T-cell (primary cell): Measurements from ENCODE around the gene FSD2. TPM values are rescaled to one million over a fixed set of nuclear protein-coding genes. Genes with fewer than 3 reads are reported as not detected.

Source experiments
- ATAC-seq, 4 experiments: fragments of 200-7000 bp in 3 of 4; fragments of 150-1000 bp in 1 of 4; cut with Tn5 transposase; replicated peaks in 1 of 4; 1 replicate in 3 of 4; 2 replicates in 1 of 4; pipeline ENCODE4 v1.10.0; 2021; ENCODE audit warnings: moderate library complexity in 3 of 4, mild to moderate bottlenecking in 2 of 4, moderate number of reproducible peaks in 1 of 4
- CTCF ChIA-PET, 2 donors: fragments of 300-600 bp; sonication (Branson Sonifier 250); formaldehyde crosslinking; loops; one replicate each; lab custom pipeline; 2022; ENCODE audit warnings: antibody characterized with exemption in 2 of 2; lab: Charles Lee
- POLR2A ChIA-PET, 2 donors: fragments of 300-600 bp; sonication (Branson Sonifier 250); formaldehyde crosslinking; loops; one replicate each; lab custom pipeline; 2022; ENCODE audit warnings: antibody characterized with exemption in 2 of 2; lab: Charles Lee
- DNase-seq, 35 experiments: peaks; one replicate each; pipeline versions ENCODE4 v3.0.0 to v3.0.0-alpha.2; 2013 to 2023
- H3K27ac ChIP-seq: one replicate; pipeline ENCODE4 v1.5.1; 2013; ENCODE audit warnings: low read length
- H3K27me3 ChIP-seq, 2 experiments: replicated peaks in 1 of 2; 1 replicate in 1 of 2; 2 replicates in 1 of 2; pipeline versions ENCODE4 v1.6.1 to v1.7.0; 2013; ENCODE audit warnings: low read length in 1 of 2, mixed read lengths in 1 of 2; ENCODE audit not compliant: control insufficient read depth in 2 of 2, insufficient read depth in 2 of 2; ENCODE audit errors: extremely low read depth in 1 of 2
- H3K36me3 ChIP-seq, 2 donors: 1 replicate in 1 of 2; 2 replicates in 1 of 2; pipeline versions ENCODE4 v1.6.1 to v1.7.0; 2013; ENCODE audit warnings: low read length in 1 of 2; ENCODE audit not compliant: control insufficient read depth in 2 of 2, insufficient read depth in 1 of 2; ENCODE audit errors: extremely low read depth in 1 of 2
- H3K4me1 ChIP-seq, 2 experiments: 1 replicate in 1 of 2; 2 replicates in 1 of 2; pipeline versions ENCODE4 v1.6.1 to v1.7.0; 2013; ENCODE audit warnings: low read length in 2 of 2, mixed read lengths in 1 of 2; ENCODE audit not compliant: insufficient read depth in 2 of 2, control insufficient read depth in 1 of 2; ENCODE audit errors: extremely low read depth in 1 of 2
- H3K4me3 ChIP-seq, 2 donors: 1 replicate in 1 of 2; 2 replicates in 1 of 2; pipeline versions ENCODE4 v1.5.1 to v1.7.0; 2013; ENCODE audit warnings: mild to moderate bottlenecking in 2 of 2, low read length in 1 of 2, moderate library complexity in 1 of 2; ENCODE audit not compliant: control insufficient read depth in 1 of 2; ENCODE audit errors: extremely low read depth in 1 of 2
- H3K9me3 ChIP-seq: 2 replicates; pipeline ENCODE4 v1.7.0; 2013
- H3K27ac Mint-ChIP-seq, 2 donors: one replicate each; pipeline ENCODE4 v1.8.0; 2020 to 2021; ENCODE audit warnings: mild to moderate bottlenecking in 2 of 2, mixed read lengths in 2 of 2
- H3K27me3 Mint-ChIP-seq, 2 donors: one replicate each; pipeline ENCODE4 v1.8.0; 2021 to 2022; ENCODE audit warnings: mixed read lengths in 2 of 2
- H3K36me3 Mint-ChIP-seq: one replicate; pipeline ENCODE4 v1.8.0; 2021; ENCODE audit warnings: mixed read lengths
- H3K4me1 Mint-ChIP-seq, 3 donors: one replicate each; pipeline ENCODE4 v1.8.0; 2020 to 2022; ENCODE audit warnings: mixed read lengths in 3 of 3, mild to moderate bottlenecking in 1 of 3
- H3K4me3 Mint-ChIP-seq, 3 donors: one replicate each; pipeline ENCODE4 v1.8.0; 2020 to 2022; ENCODE audit warnings: mild to moderate bottlenecking in 3 of 3, mixed read lengths in 3 of 3, moderate library complexity in 3 of 3
- H3K9me3 Mint-ChIP-seq, 3 donors: one replicate each; pipeline ENCODE4 v1.8.0; 2020 to 2022; ENCODE audit warnings: mixed read lengths in 3 of 3
- WGBS: methylation state at CpG from one replicate; pipeline ENCODE4 v1.1.5; 2013; ENCODE audit warnings: missing lambda C conversion rate; ENCODE audit not compliant: insufficient coverage; 5-methylcytosine and 5-hydroxymethylcytosine counted together
- total RNA-seq, 35 experiments: library from RNA in 6 of 35; stranded (reverse) in 6 of 35; fragments of 120-200 nt in 1 of 35; gene quantifications; one replicate each; pipeline versions ENCODE4 v1.2.1 to v1.2.4 and lab custom pipeline; 2013 to 2026

The FSD2 gene
- total RNA-seq, 5 donors from 2014 or later (not counting 1 experiment from before 2014, with no cell fraction given), result not detected

DNA sequence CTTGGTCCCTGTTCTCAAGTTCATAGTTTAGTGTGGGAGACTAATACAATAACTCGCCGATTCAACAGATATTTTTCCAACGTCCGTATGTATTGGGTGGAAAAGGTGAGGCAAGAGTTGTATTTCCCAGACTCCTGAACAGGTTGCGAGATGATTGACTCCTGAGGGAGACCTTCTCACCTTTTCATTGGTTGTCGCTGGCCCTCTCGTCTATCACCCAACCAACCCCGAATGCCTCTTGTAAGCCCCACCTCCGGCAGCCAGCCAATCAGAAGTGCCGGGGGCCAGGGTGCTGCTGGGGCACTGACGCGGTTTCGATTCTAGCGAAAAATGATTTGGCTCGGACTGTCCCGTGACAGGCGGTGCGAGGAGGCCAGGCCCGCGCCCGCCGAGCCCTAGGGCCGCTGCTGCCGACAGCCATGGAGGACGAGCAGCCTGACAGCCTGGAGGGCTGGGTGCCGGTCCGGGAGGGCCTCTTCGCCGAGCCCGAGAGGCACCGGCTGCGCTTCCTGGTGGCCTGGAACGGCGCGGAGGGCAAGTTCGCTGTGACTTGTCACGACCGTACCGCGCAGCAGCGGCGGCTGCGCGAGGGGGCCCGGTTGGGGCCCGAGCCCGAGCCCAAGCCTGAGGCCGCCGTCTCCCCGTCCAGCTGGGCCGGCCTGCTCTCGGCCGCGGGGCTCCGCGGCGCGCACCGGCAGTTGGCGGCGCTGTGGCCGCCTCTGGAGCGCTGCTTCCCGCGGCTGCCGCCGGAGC is 3.6 kb upstream of the FSD2 start, which contains the start of gene WHAMM:
TSS of gene WHAMM (plus strand) at position 321 of the 753 bp plus-strand sequence. CDS start at position 420, 99 bp downstream.
- H3K27ac Mint-ChIP-seq, result peak within 1 kb of the TSS; percentile 92 to 97
- Histone ChIP-seq H3K27me3 (no peaks in the 10 kb centered on the region), H3K9me3 (no peaks in the 10 kb centered on the region), H3K4me1 (peaks cover 12 to 24% of the 10 kb centered on the region in 2 experiments), H3K4me3 (peak within 1 kb of the TSS; percentile 71 to 82), H3K36me3 (peaks cover 0 to 19% of the 10 kb centered on the region in 2 donors), H3K27ac (peak within 1 kb of the TSS; percentile 97)
- ATAC-seq, result peak; percentile 92 to 94 (median 92)
- no peaks in the 10 kb centered on the region for H3K9me3 Mint-ChIP-seq
- peaks cover 18% of the 10 kb centered on the region for H3K36me3 Mint-ChIP-seq
- no peaks in the 10 kb centered on the region for H3K27me3 Mint-ChIP-seq
- H3K4me1 Mint-ChIP-seq, result peaks cover 36 to 41% (median 37%) of the 10 kb centered on the region in 3 donors
- DNase-seq, result peak; percentile 86 to 98 (median 95)
- ChIA-PET POLR2A (interaction anchor here in 1 of 2 donors (0.6 kb wide), 1 partner anchor 59 kb away, joined by 3 read pairs; no protein-coding TSS in a partner anchor), CTCF (interaction anchor here in 1 of 2 donors (0.7 to 2.2 kb wide), 3 partner anchors 59 to 271 kb away, joined by 3 to 13 read pairs (median 3); no protein-coding TSS in a partner anchor)
- H3K4me3 Mint-ChIP-seq, result peak within 1 kb of the TSS; percentile 90 to 95 (median 91)
- under 1% methylated on average over 63 of the region's 67 CpGs for WGBS

DNA sequence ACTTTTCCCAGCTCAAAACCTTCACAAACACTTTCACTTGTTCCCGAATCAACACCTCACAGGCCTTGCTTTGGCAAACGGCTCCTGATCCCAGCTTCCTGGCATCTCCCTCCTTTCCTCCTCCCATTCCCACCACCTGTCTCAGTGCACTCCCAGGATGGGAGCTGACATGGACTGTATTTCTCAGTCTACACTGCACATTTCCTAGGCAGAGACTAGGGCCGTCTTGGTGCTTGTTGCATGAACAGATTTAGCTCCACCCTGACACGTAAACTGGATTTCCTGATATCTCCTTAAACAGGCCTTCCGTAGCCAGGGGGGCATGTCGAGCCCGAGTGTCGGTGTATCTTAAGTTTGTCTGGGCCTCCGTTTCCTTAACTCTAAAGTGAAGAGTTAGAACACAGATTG is 2.8 kb upstream of the FSD2 start:
- ChIA-PET POLR2A (interaction anchor here in 1 of 2 donors (0.6 kb wide), 1 partner anchor 259 kb away, joined by 3 read pairs; no protein-coding TSS in a partner anchor), CTCF (interaction anchor here in 1 of 2 donors (1.1 kb wide), 1 partner anchor 271 kb away, joined by 3 read pairs; no protein-coding TSS in a partner anchor)
- H3K4me1 Mint-ChIP-seq, result peaks cover 29 to 34% (median 30%) of the 10 kb centered on the region in 3 donors
- peak overlapping the region in 1 of 2 donors; percentile 88 for H3K27ac Mint-ChIP-seq
- H3K4me3 Mint-ChIP-seq, result peak overlapping the region; percentile 15 to 91 (median 80)
- H3K4me3 ChIP-seq, result no peak overlapping the region
- H3K9me3 ChIP-seq, result no peaks in the 10 kb centered on the region
- 80% methylated on average over 3 of the region's 9 CpGs for WGBS
- peaks cover 12 to 23% of the 10 kb centered on the region in 2 experiments for H3K4me1 ChIP-seq
- no peak for ATAC-seq
- H3K36me3 ChIP-seq, result peaks cover 0 to 10% of the 10 kb centered on the region in 2 donors
- no peaks in the 10 kb centered on the region for H3K27me3 ChIP-seq
- H3K36me3 Mint-ChIP-seq, result peaks cover 11% of the 10 kb centered on the region
- H3K27ac ChIP-seq, result peak overlapping the region; percentile 91
- peaks cover 0 to 2% of the 10 kb centered on the region in 2 donors for H3K27me3 Mint-ChIP-seq
- no peaks in the 10 kb centered on the region for H3K9me3 Mint-ChIP-seq
- no peak for DNase-seq

DNA sequence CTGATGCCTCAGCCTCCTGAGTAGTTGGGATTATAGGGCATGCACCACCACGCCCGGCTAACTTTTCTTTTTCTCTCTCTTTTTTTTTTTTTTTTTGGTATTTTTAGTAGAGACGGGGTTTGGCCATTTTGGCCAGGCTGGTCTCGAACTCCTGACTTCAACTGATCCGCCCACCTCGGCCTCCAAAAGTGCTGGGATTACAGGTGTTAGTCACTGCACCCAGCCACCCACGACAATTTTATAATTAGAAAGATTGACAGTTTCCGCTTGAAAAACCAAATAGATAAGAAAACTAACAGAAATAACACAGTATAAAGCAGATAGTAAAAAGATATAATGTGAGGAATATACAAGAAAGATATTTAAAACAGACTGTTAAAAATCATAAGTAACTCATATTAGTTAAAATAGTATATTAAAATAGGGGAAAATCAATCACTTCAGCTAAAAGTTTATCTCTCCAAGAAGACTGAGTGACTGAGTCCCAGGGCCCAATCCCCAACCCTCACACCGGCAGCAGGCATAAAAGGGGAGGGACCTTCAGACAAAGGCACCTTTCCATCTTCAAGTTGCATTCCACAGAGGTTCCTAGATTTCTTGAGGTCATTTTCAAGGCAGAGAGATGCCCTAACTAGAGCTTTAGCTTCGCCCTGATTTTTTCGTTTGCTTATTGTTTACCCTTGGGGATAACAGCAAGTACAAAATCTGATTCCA is 2.2 kb upstream of the FSD2 start:
- peak overlapping the region in 1 of 3 donors; percentile 15 for H3K4me3 Mint-ChIP-seq
- CTCF ChIA-PET, result no interaction called here

DNA sequence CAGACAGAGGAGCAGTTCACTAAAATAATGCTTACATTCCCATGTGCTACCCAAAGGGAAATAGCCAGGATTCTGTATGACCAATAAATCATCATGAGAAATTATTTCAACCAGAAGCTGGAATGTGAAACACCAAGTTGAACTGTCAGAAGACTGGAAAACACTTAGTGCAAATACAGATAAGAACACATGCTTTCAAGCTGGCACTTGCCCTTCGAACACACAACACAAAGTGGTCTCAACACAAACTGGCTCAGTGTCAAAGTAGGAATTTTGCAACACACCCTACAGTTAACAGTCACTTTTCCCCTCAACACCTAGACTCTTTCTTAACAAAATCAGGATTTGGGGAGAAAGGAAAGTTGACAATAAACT is 1.3 kb downstream of the FSD2 start:
- H3K36me3 Mint-ChIP-seq, result no peaks in the 10 kb centered on the region
- no peak overlapping the region for H3K27ac Mint-ChIP-seq
- DNase-seq, result no peak
- Histone ChIP-seq H3K27ac (no peak overlapping the region), H3K4me3 (no peak overlapping the region), H3K27me3 (peaks cover 0 to 28% of the 10 kb centered on the region in 2 experiments), H3K36me3 (no peaks in the 10 kb centered on the region), H3K4me1 (peaks cover 2 to 8% of the 10 kb centered on the region in 2 experiments), H3K9me3 (no peaks in the 10 kb centered on the region)
- ChIA-PET CTCF (no interaction called here), POLR2A (interaction anchor here in 1 of 2 donors (0.5 kb wide), 1 partner anchor 9 kb away, joined by 5 read pairs; no protein-coding TSS in a partner anchor)
- peaks cover 10% of the 10 kb centered on the region in 3 donors for H3K4me1 Mint-ChIP-seq
- WGBS, result 75% methylated on average over 1 of the region's 1 CpG
- H3K9me3 Mint-ChIP-seq, result no peaks in the 10 kb centered on the region
- ATAC-seq, result no peak
- no peak overlapping the region for H3K4me3 Mint-ChIP-seq
- H3K27me3 Mint-ChIP-seq, result peaks cover 16 to 24% of the 10 kb centered on the region in 2 donors

More for the DNA sequence above, 2.2 kb upstream of the FSD2 start:
- ATAC-seq, result no peak
- Mint-ChIP-seq H3K27me3 (peaks cover 0 to 5% of the 10 kb centered on the region in 2 donors), H3K27ac (no peak overlapping the region), H3K9me3 (no peaks in the 10 kb centered on the region), H3K4me1 (peaks cover 28 to 33% (median 30%) of the 10 kb centered on the region in 3 donors), H3K36me3 (peaks cover 11% of the 10 kb centered on the region)
- POLR2A ChIA-PET, result interaction anchor here in 1 of 2 donors (0.6 kb wide), 1 partner anchor 260 kb away, joined by 3 read pairs; no protein-coding TSS in a partner anchor
- H3K36me3 ChIP-seq, result peaks cover 0 to 6% of the 10 kb centered on the region in 2 donors
- no peaks in the 10 kb centered on the region for H3K9me3 ChIP-seq
- H3K4me3 ChIP-seq, result no peak overlapping the region
- DNase-seq, result no peak
- peaks cover 12 to 18% of the 10 kb centered on the region in 2 experiments for H3K4me1 ChIP-seq
- H3K27me3 ChIP-seq, result peaks cover 0 to 4% of the 10 kb centered on the region in 2 experiments
- WGBS, result 100% methylated on average over 3 of the region's 11 CpGs
- H3K27ac ChIP-seq, result no peak overlapping the region

DNA sequence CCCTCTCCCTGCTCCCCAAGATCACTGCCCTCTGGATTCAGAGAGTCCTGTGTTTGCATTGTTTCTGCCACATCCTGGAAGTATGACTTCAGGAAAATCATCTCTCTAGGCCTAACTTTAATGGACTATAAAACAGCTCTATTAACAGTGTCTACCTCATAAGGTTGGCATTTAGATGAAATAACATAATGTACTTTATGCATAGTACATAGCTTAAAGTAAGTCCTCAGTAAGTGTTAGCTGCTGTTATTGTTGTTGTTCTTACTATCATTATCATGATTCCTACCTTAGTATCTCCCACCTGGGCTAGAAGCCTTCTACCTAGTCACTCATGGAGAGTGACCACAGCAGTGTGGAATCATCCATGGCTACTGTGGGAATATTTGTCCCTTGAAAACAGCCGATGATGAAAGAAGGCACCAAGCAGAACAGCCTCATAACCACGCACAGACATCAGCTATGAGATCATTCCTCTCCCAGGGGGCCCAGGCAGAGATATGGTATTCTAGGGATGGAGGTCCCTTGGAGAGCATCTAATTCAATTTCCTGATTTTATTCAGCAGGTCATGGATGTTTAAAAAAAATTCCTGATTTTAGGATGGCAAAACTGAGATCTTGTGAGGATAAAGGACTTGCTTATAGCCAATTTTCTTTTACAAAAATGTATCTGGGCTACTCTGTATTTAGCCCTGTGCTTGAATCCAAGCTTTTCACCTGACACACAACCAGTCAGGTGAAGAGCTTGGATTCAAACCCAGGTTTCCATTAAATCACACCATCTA is 1.9 kb downstream of the FSD2 start:
- peaks cover 22 to 30% of the 10 kb centered on the region in 2 donors for H3K27me3 Mint-ChIP-seq
- ChIA-PET POLR2A (no interaction called here), CTCF (interaction anchor here in 1 of 2 donors (0.5 kb wide), 1 partner anchor 271 kb away, joined by 4 read pairs; no protein-coding TSS in a partner anchor)
- WGBS, result no CpG with 5 or more reads among the region's 2 CpGs
- no peak overlapping the region for H3K27ac Mint-ChIP-seq
- no peaks in the 10 kb centered on the region for H3K9me3 ChIP-seq
- no peaks in the 10 kb centered on the region for H3K36me3 Mint-ChIP-seq
- no peaks in the 10 kb centered on the region for H3K9me3 Mint-ChIP-seq
- H3K4me1 ChIP-seq, result peaks cover under 1 to 6% of the 10 kb centered on the region in 2 experiments
- H3K4me3 Mint-ChIP-seq, result no peak overlapping the region
- H3K27me3 ChIP-seq, result peaks cover 0 to 34% of the 10 kb centered on the region in 2 experiments
- H3K4me1 Mint-ChIP-seq, result peaks cover 6 to 7% (median 6%) of the 10 kb centered on the region in 3 donors
- no peaks in the 10 kb centered on the region for H3K36me3 ChIP-seq
- no peak overlapping the region for H3K27ac ChIP-seq
- ATAC-seq (no peak), DNase-seq (no peak)
- H3K4me3 ChIP-seq, result no peak overlapping the region
